Endothelial cell of umbilical vein (primary cell): ENCODE measurements around the gene SRCIN1. TPM values are rescaled to one million over a fixed set of nuclear protein-coding genes. Genes with fewer than 3 reads are reported as not detected.

Experiments
- BruUV-seq: library from RNA; stranded (reverse); fragments of 400-500 nt; replicated peaks from 2 replicates; lab custom pipeline; 2021; lab: Mats Ljungman, UMichigan
- CTCF ChIA-PET: fragments of 300-600, 350-600 bp; sonication (Branson Sonifier 250); formaldehyde crosslinking; loops from one replicate; lab custom pipeline; 2021; ENCODE audit warnings: antibody characterized with exemption, inconsistent platforms; lab: Charles Lee
- POLR2A ChIA-PET: fragments of 300-600, 350-600 bp; sonication (Branson Sonifier 250); formaldehyde crosslinking; loops from one replicate; lab custom pipeline; 2021; ENCODE audit warnings: antibody characterized with exemption, inconsistent platforms; lab: Charles Lee
- DNase-seq: peaks from one replicate; pipeline ENCODE4 v3.0.0-alpha.2; 2011; ENCODE audit warnings: low read depth, low spot score
- FAIRE-seq: peaks from 2 replicates; lab custom pipeline; 2011; peaks lifted over from hg19 to GRCh38; lab: Jason Lieb, UNC
- H2AFZ ChIP-seq: 2 replicates; pipeline ENCODE4 v1.6.0; 2012; ENCODE audit warnings: low read depth, low read length, control low read depth, inconsistent platforms
- H3K27ac ChIP-seq: 2 replicates; pipeline ENCODE4 v1.5.1; 2011; ENCODE audit warnings: low read depth, mild to moderate bottlenecking, control low read depth, low read length, moderate library complexity; ENCODE audit not compliant: insufficient read depth
- H3K27me3 ChIP-seq, 2 experiments: 2 replicates each; pipeline versions ENCODE4 v1.6.0 to v1.6.1; 2011; ENCODE audit warnings: low read length in 2 of 2, mixed read lengths in 1 of 2; ENCODE audit not compliant: control insufficient read depth in 2 of 2, insufficient read depth in 2 of 2
- H3K36me3 ChIP-seq, 2 experiments: 2 replicates in 1 of 2; 3 replicates in 1 of 2; pipeline ENCODE4 v1.5.1; 2011; ENCODE audit warnings: low read length in 2 of 2, mild to moderate bottlenecking in 1 of 2, moderate library complexity in 1 of 2; ENCODE audit not compliant: control insufficient read depth in 2 of 2, insufficient read depth in 2 of 2; ENCODE audit errors: extremely low read depth in 1 of 2
- H3K4me1 ChIP-seq: 3 replicates; pipeline ENCODE4 v1.5.1; 2011; ENCODE audit warnings: mild to moderate bottlenecking, low read length; ENCODE audit not compliant: control insufficient read depth, insufficient read depth; ENCODE audit errors: extremely low read depth
- H3K4me2 ChIP-seq: 2 replicates; pipeline ENCODE4 v1.6.1; 2011; ENCODE audit warnings: low read length, control low read depth, mixed read lengths; ENCODE audit not compliant: insufficient read depth
- H3K4me3 ChIP-seq, 3 experiments: fragments of 200-600 bp in 1 of 3; sonication (generic), shearing (Covaris generic) in 1 of 3; replicated peaks in 1 of 3; 2 replicates each; pipeline ENCODE4 v1.5.1; 2011 to 2016; ENCODE audit warnings: control low read depth in 3 of 3, low read length in 3 of 3, mild to moderate bottlenecking in 2 of 3, inconsistent platforms in 1 of 3, low read depth in 1 of 3, moderate library complexity in 1 of 3; ENCODE audit not compliant: insufficient read depth in 1 of 3
- H3K79me2 ChIP-seq: 2 replicates; pipeline ENCODE4 v1.6.0; 2012; ENCODE audit warnings: low read length, inconsistent platforms; ENCODE audit not compliant: control insufficient read depth, insufficient read depth
- H3K9ac ChIP-seq: replicated peaks from 2 replicates; pipeline ENCODE3; 2011; ENCODE audit warnings: low read length, control low read depth; ENCODE audit not compliant: insufficient read depth; ENCODE audit errors: extremely low read depth
- H3K9me1 ChIP-seq: replicated peaks from 3 replicates; pipeline ENCODE4 v1.6.0; 2011; ENCODE audit warnings: mild to moderate bottlenecking, low read length; ENCODE audit not compliant: control insufficient read depth, insufficient read depth; ENCODE audit errors: extremely low read depth
- H3K9me3 ChIP-seq: replicated peaks from 2 replicates; pipeline ENCODE4 v1.5.1; 2012; ENCODE audit warnings: low read length, inconsistent platforms; ENCODE audit not compliant: control insufficient read depth, insufficient read depth
- H4K20me1 ChIP-seq: replicated peaks from 2 replicates; pipeline ENCODE3; 2011; ENCODE audit warnings: mild to moderate bottlenecking, low read length; ENCODE audit not compliant: control insufficient read depth, insufficient read depth; ENCODE audit errors: extremely low read depth
- CTCF ChIP-seq, 2 donors: IDR thresholded peaks; 1 replicate in 1 of 2; 2 replicates in 1 of 2; pipeline ENCODE4 v1.5.1; 2011; ENCODE audit warnings: low read length in 2 of 2, mild to moderate bottlenecking in 2 of 2, moderate library complexity in 2 of 2, control low read depth in 1 of 2, inconsistent platforms in 1 of 2, low read depth in 1 of 2; ENCODE audit not compliant: insufficient read depth in 1 of 2; ENCODE audit errors: extremely low read depth in 1 of 2
- EZH2 ChIP-seq: IDR thresholded peaks from 2 replicates; pipeline ENCODE4 v1.6.1; 2012; ENCODE audit warnings: borderline replicate concordance, low read depth, mild to moderate bottlenecking, moderate library complexity, low read length, inconsistent platforms; ENCODE audit not compliant: severe bottlenecking
- FOS ChIP-seq: IDR thresholded peaks from 2 replicates; pipeline ENCODE4 v1.6.1; 2011; ENCODE audit warnings: mild to moderate bottlenecking, low read length, moderate library complexity, borderline replicate concordance; ENCODE audit not compliant: insufficient read depth
- GATA2 ChIP-seq: IDR thresholded peaks from 2 replicates; pipeline ENCODE4 v1.7.0; 2011; ENCODE audit warnings: low read depth, mild to moderate bottlenecking, moderate library complexity, mixed read lengths, low read length; ENCODE audit not compliant: insufficient read length, insufficient read depth
- JUN ChIP-seq: IDR thresholded peaks from 2 replicates; pipeline ENCODE4 v1.6.1; 2011; ENCODE audit warnings: borderline replicate concordance, low read depth; ENCODE audit not compliant: insufficient read length, insufficient read depth
- MYC ChIP-seq: IDR thresholded peaks from one replicate; pipeline ENCODE4 v1.6.1; 2011; ENCODE audit warnings: mild to moderate bottlenecking, low read depth, low read length
- POLR2A ChIP-seq: IDR thresholded peaks from 2 replicates; pipeline ENCODE4 v1.6.1; 2012; ENCODE audit warnings: low read depth, mild to moderate bottlenecking, control low read depth, low read length
- POLR2AphosphoS5 ChIP-seq: IDR thresholded peaks from 2 replicates; pipeline ENCODE4 v1.6.1; 2012; ENCODE audit warnings: low read depth, mild to moderate bottlenecking, control low read depth, low read length, moderate library complexity; ENCODE audit not compliant: insufficient read depth
- dilution Hi-C: fragments of 300-500 bp; cut with MboI; formaldehyde crosslinking; loops from one replicate; pipeline ENCODE4 v1.15.0; 2019; ENCODE audit warnings: low sequenced_read_pairs; ENCODE audit not compliant: extremely low pct_ligation_motif_present
- intact Hi-C: fragments of 100-400 bp; cut with micrococcal nuclease; formaldehyde crosslinking; loops from one replicate; pipeline ENCODE4 v1.10.0; 2022
- polyA plus RNA-seq, 4 experiments: library from polyadenylated mRNA; depleted of rRNA in 3 of 4; stranded (reverse) in 3 of 4; unstranded in 1 of 4; fragments of >200 nt; gene quantifications; 2 replicates each; pipeline versions ENCODE4 v1.2.1 to v1.2.3, GENCODE V29; 2011 to 2012; ENCODE audit warnings: missing spikeins in 1 of 4
- total RNA-seq: library from RNA; stranded (reverse); gene quantifications from 2 replicates; pipeline ENCODE4 v1.2.3, GENCODE V29; 2021
- TF ChIP-seq, protein P1 (sequence below): IDR thresholded peaks from 2 replicates; pipeline ENCODE4 v1.6.1; 2011; ENCODE audit not compliant: insufficient read depth, insufficient read length

The SRCIN1 gene
- total and polyA plus RNA-seq, 2 donors (not counting 3 experiments of a cell fraction or from before 2014, with no cell fraction given), result 0.15 to 0.35 TPM

DNA sequence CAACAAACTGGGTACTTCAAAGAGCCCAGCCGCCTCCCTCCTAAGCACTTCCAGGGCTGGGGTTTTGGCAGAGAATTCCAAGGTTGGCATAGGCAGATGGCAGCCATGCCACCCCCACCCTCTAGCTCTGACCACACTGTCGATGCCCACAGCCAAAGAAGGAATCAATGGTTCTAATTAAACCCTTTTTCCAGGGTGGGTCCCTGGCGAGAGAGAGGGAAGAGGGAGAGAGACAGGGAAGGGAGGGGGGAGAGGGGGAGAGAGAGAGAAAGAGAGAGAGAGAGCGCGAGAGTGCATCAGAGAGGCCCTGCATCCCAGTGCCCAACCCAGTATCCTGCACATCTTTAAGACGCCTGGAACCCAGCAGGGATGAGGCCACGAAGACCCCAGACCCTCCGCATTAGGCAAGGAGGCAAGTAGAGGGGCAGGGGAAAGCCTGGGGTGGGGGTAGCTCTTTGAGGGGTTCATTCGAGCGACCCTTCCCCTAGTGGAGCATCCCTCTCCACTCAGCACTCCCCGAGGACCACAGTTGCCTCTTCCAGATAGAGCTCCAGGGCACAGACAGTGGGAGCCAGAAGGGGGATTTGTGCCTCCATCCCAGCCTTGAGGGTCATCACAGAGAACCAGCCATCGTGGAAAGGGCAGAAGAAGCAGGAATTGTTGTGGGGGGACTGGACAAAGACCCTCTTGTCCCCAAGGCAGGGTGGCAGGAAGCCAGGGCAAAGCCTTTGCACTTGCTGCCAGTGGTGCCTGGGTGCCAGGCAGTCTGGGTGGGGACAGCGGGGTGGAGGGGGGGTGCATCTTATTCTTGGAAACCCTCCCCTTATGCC, 2.6 kb downstream of the SRCIN1 start:
- H3K27ac ChIP-seq, result no peak overlapping the region
- H3K36me3 ChIP-seq, result no peaks in the 10 kb centered on the region
- H3K4me3 ChIP-seq, result no peak overlapping the region
- no peak for FAIRE-seq
- no peak overlapping the region for H3K4me2 ChIP-seq
- dilution Hi-C loops, result no loop called here
- no peak overlapping the region for H3K9ac ChIP-seq
- intact Hi-C loops, result no loop called here
- H3K79me2 ChIP-seq, result no peaks in the 10 kb centered on the region
- no peak overlapping the region for H2AFZ ChIP-seq
- DNase-seq, result no peak
- no TSS peak for BruUV-seq
- H3K27me3 ChIP-seq, result peaks cover 16 to 25% of the 10 kb centered on the region in 2 experiments
- no peaks in the 10 kb centered on the region for H3K9me3 ChIP-seq
- no peak for TF ChIP-seq POLR2AphosphoS5
- no peak for TF ChIP-seq FOS
- TF ChIP-seq POLR2A, result no peak
- TF ChIP-seq MYC, result no peak
- TF ChIP-seq JUN, result no peak
- no peak for TF ChIP-seq GATA2
- no peak for TF ChIP-seq EZH2
- TF ChIP-seq, protein P1, sequence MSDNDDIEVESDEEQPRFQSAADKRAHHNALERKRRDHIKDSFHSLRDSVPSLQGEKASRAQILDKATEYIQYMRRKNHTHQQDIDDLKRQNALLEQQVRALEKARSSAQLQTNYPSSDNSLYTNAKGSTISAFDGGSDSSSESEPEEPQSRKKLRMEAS, result no peak
- TF ChIP-seq CTCF (IDR thresholded peaks at IDR 0.05; ENCODE audit: extremely low read depth in 1 of 2, insufficient read depth in 1 of 2, low read depth in 1 of 2, low read length in 2 of 2), result no peak
- H3K9me1 ChIP-seq, result no peaks in the 10 kb centered on the region
- ChIA-PET CTCF (interaction anchor here (0.5 to 4.4 kb wide), 5 partner anchors 12 to 191 kb away, joined by 3 to 31 read pairs (median 5); no protein-coding TSS in a partner anchor), POLR2A (no interaction called here)
- no peaks in the 10 kb centered on the region for H3K4me1 ChIP-seq
- no peaks in the 10 kb centered on the region for H4K20me1 ChIP-seq
